Stimulated activated naive CD8-positive, alpha-beta T cell treated with anti-CD3 and anti-CD28 coated beads, Interleukin-15, Interleukin-2, amounts not matched to agents 100 ng/mL and 50 ng/mL, for 24 hours (primary cell): ENCODE measurements around the gene CDH23.

ENCODE experiments used
- H3K27ac Mint-ChIP-seq: one replicate; pipeline ENCODE4 v1.8.0; 2021; ENCODE audit warnings: mild to moderate bottlenecking, mixed read lengths
- H3K27me3 Mint-ChIP-seq: one replicate; pipeline ENCODE4 v1.8.0; 2021; ENCODE audit warnings: mixed read lengths
- H3K36me3 Mint-ChIP-seq: one replicate; pipeline ENCODE4 v1.8.0; 2021; ENCODE audit warnings: low read depth, mixed read lengths
- H3K4me1 Mint-ChIP-seq: one replicate; pipeline ENCODE4 v1.8.0; 2021; ENCODE audit warnings: low read depth, mixed read lengths
- H3K4me3 Mint-ChIP-seq: one replicate; pipeline ENCODE4 v1.8.0; 2021; ENCODE audit warnings: mild to moderate bottlenecking, mixed read lengths
- H3K9me3 Mint-ChIP-seq: one replicate; pipeline ENCODE4 v1.8.0; 2021; ENCODE audit warnings: mixed read lengths

CDH23 gene

GRCh38 chr10:71444284-71445054, 47.7 kb downstream of the CDH23 start:
- Mint-ChIP-seq H3K4me3 (no peak overlapping the region), H3K9me3 (no peaks in the 10 kb centered on the region), H3K36me3 (no peaks in the 10 kb centered on the region), H3K27ac (no peak overlapping the region), H3K4me1 (no peaks in the 10 kb centered on the region), H3K27me3 (no peaks in the 10 kb centered on the region)

DNA sequence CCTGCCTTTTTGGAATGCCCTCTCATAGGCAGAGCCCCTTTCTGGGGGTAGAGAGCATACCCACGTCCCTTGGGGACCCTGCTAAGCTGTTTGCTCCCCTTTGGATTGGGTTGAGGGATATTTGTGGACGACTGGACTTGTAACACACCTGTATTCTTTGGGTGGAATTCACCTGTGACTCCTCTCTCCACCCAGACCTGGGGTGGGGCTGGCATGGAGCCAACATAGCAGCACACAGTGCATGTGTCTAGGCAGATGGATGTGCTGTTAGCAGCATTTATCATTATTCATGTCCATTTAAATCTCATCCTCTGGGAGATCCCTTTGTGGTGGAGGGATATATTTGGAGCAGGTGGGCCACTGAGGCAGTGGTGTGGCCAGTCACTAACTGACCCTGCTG, 51.0 kb downstream of the CDH23 start:
- no peaks in the 10 kb centered on the region for H3K9me3 Mint-ChIP-seq
- no peak overlapping the region for H3K4me3 Mint-ChIP-seq
- H3K36me3 Mint-ChIP-seq, result no peaks in the 10 kb centered on the region
- H3K27me3 Mint-ChIP-seq, result no peaks in the 10 kb centered on the region
- no peaks in the 10 kb centered on the region for H3K4me1 Mint-ChIP-seq
- H3K27ac Mint-ChIP-seq, result no peak overlapping the region

DNA sequence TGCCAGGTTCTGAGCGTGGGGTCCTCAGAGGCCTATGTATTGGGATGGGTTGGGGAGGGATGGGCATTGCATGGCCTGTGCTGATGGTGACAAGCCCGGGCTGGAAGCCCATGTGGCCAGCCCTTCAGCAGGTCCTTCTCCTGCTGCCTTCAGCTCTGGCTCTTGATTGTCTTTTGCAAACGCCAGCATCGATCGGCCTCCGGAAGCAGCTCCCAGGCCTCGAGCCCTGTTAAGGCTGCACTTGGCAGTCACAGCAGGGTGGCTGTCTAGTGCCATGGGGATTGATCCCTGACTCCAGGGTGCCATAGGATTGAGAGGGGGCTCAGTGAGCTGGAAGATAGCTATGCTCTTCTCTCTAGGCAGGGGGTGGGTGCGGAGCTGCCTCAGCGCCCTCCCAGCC, 51.4 kb downstream of the CDH23 start:
- Mint-ChIP-seq H3K36me3 (no peaks in the 10 kb centered on the region), H3K4me3 (no peak overlapping the region), H3K27me3 (no peaks in the 10 kb centered on the region)

GRCh38 chr10:71449026-71449425, 52.3 kb downstream of the CDH23 start:
- Mint-ChIP-seq H3K4me1 (no peaks in the 10 kb centered on the region), H3K27me3 (no peaks in the 10 kb centered on the region), H3K9me3 (no peaks in the 10 kb centered on the region), H3K36me3 (no peaks in the 10 kb centered on the region), H3K27ac (no peak overlapping the region), H3K4me3 (no peak overlapping the region)

More for the DNA sequence above, 51.4 kb downstream of the CDH23 start:
- H3K9me3 Mint-ChIP-seq, result no peaks in the 10 kb centered on the region
- no peak overlapping the region for H3K27ac Mint-ChIP-seq
- no peaks in the 10 kb centered on the region for H3K4me1 Mint-ChIP-seq

- Mint-ChIP-seq H3K36me3 (no peaks in the 10 kb centered on the region), H3K4me3 (no peak overlapping the region), H3K9me3 (no peaks in the 10 kb centered on the region), H3K4me1 (no peaks in the 10 kb centered on the region), H3K27me3 (no peaks in the 10 kb centered on the region), H3K27ac (no peak overlapping the region)
Observed at GRCh38 chr10:71451754-71452153, 55.0 kb downstream of the CDH23 start.

DNA sequence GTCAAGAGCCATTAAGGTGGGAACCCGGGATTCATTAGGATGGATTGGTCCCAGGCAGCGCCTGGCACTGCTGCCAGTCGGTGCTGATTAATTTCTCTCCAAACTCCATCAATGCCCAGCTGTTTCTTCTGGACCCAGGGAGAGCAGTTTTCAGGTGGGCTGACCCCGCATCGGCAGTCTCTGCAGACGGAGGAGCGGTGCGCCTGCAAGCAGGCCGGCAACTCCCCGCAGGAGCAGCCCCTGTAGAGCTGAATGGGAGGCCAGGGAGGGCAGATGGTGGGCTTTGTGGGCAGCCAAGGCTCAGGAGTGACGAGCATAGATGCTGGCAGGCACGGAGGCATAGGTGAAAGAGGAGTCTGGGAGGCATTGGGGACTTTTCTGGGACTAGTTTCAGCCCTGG, 56.5 kb downstream of the CDH23 start:
- H3K4me1 Mint-ChIP-seq, result no peaks in the 10 kb centered on the region
- no peak overlapping the region for H3K27ac Mint-ChIP-seq
- no peak overlapping the region for H3K4me3 Mint-ChIP-seq
- no peaks in the 10 kb centered on the region for H3K36me3 Mint-ChIP-seq
- H3K9me3 Mint-ChIP-seq, result no peaks in the 10 kb centered on the region
- no peaks in the 10 kb centered on the region for H3K27me3 Mint-ChIP-seq

DNA sequence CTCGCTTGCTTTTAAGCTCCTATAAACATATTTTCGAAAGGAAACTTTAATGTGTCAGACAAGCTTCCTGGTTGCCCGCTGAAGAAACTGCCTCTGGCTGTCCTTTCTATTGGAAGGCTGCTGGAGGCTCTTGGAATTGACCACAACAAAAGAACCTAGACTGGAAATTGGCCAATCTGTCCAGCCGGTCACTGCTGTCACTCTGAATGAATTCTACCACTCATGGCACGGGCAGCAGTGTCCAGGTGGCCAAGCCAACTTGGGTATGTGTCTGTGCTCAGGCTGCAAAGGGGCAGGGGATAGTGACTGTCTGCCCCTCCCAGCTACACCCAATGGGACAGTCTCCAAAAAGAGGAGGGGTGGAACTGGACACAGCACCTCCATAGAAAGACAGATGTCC, 57.6 kb downstream of the CDH23 start:
- no peak overlapping the region for H3K4me3 Mint-ChIP-seq
- no peaks in the 10 kb centered on the region for H3K4me1 Mint-ChIP-seq
- H3K9me3 Mint-ChIP-seq, result no peaks in the 10 kb centered on the region
- H3K27me3 Mint-ChIP-seq, result no peaks in the 10 kb centered on the region
- no peaks in the 10 kb centered on the region for H3K36me3 Mint-ChIP-seq
- no peak overlapping the region for H3K27ac Mint-ChIP-seq

DNA sequence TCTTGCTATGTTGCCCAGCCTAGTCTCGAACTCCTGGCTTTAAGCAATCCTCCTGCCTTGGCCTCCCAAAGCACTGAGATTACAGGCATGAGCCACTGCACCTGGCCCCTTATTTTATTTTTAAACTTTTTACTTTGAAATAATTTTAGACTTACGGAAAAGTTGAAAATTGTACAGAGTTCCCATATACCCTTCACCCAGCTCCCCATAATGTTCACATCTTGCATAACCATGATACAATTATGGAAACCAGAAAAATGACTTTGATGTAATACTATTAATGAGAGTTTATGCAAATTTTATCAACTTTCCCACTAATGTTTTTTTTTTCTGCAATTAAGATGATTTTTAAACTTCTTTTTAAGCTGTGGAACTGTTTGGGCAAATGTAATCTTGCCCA, 58.3 kb downstream of the CDH23 start:
- Mint-ChIP-seq H3K27ac (no peak overlapping the region), H3K9me3 (no peaks in the 10 kb centered on the region), H3K4me3 (no peak overlapping the region), H3K27me3 (no peaks in the 10 kb centered on the region), H3K4me1 (no peaks in the 10 kb centered on the region), H3K36me3 (no peaks in the 10 kb centered on the region)

DNA sequence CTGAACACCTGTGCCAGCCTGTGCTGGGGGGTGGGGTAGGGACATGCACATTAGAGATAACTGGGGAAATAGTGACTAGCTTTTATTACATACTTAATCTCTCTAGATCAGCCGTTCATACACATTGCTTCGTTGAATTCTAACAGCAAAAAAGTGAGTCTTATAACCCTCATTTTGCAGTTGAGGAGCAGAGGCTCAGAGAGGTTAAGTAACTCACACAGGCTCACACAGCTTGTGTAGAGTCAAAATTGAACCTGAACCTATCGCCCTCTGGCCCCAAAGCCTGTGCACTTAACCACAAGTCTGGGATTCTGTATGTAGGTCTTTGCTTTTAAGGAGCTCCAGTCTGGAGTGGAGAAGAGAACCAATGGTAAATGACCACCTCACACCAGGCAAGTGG, 59.9 kb downstream of the CDH23 start:
- Mint-ChIP-seq H3K9me3 (no peaks in the 10 kb centered on the region), H3K4me3 (no peak overlapping the region), H3K27me3 (no peaks in the 10 kb centered on the region), H3K4me1 (no peaks in the 10 kb centered on the region), H3K27ac (no peak overlapping the region), H3K36me3 (no peaks in the 10 kb centered on the region)

GRCh38 chr10:71457908-71458307, 61.2 kb downstream of the CDH23 start:
- no peak overlapping the region for H3K4me3 Mint-ChIP-seq
- no peaks in the 10 kb centered on the region for H3K4me1 Mint-ChIP-seq
- H3K27ac Mint-ChIP-seq, result no peak overlapping the region
- H3K9me3 Mint-ChIP-seq, result no peaks in the 10 kb centered on the region
- no peaks in the 10 kb centered on the region for H3K27me3 Mint-ChIP-seq
- no peaks in the 10 kb centered on the region for H3K36me3 Mint-ChIP-seq

DNA sequence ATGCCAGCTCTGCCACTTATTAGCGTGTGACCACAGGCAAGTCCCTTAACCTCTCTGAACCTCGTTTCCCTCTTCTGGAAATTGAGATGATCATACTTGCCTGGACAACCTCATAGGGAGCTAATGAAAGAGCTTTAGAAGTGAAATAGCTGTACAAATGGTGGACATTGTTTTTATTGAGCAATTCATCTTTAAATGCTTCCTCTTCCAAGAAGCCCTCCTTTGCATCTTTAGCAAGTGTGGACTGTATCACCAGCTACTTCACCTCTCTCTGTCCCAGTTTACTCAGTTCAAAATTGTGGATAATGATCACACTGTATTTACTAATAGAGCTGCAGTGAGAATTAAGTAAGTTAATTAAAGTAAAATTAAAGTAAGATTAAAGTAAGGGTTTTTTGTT, 61.7 kb downstream of the CDH23 start:
- Mint-ChIP-seq H3K9me3 (no peaks in the 10 kb centered on the region), H3K4me3 (no peak overlapping the region), H3K27ac (no peak overlapping the region), H3K4me1 (no peaks in the 10 kb centered on the region), H3K36me3 (no peaks in the 10 kb centered on the region), H3K27me3 (no peaks in the 10 kb centered on the region)

GRCh38 chr10:71459513-71459912, 62.8 kb downstream of the CDH23 start:
- Mint-ChIP-seq H3K27ac (no peak overlapping the region), H3K27me3 (no peaks in the 10 kb centered on the region), H3K4me3 (no peak overlapping the region), H3K9me3 (no peaks in the 10 kb centered on the region), H3K36me3 (no peaks in the 10 kb centered on the region), H3K4me1 (no peaks in the 10 kb centered on the region)

- H3K36me3 Mint-ChIP-seq, result no peaks in the 10 kb centered on the region
Observed at GRCh38 chr10:71460615-71461014, 63.9 kb downstream of the CDH23 start.

DNA sequence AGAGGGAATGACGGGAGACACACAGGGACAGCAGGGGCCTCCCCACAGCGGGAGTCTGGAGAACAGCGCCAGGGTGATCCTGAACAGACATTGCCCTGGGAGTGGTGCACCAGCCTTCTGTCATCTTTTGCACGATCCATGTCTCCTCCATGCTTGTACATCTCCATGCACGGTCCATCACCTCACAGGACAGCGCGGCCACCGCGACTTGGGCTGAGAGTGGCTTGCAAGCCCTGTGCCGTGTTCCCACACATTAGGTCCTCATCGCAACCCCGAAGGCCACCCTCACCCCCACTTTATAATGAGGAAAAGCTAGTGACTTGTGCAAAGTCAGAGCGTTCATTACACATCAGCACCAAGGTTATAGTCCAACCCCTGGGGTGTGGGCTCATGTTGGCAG, 64.7 kb downstream of the CDH23 start:
- Mint-ChIP-seq H3K4me3 (no peak overlapping the region), H3K9me3 (no peaks in the 10 kb centered on the region), H3K27ac (no peak overlapping the region), H3K36me3 (no peaks in the 10 kb centered on the region), H3K27me3 (no peaks in the 10 kb centered on the region), H3K4me1 (no peaks in the 10 kb centered on the region)

More at GRCh38 chr10:71460615-71461014, 63.9 kb downstream of the CDH23 start:
- Mint-ChIP-seq H3K4me1 (no peaks in the 10 kb centered on the region), H3K9me3 (no peaks in the 10 kb centered on the region), H3K27ac (no peak overlapping the region), H3K4me3 (no peak overlapping the region), H3K27me3 (no peaks in the 10 kb centered on the region)

GRCh38 chr10:71462062-71462935, 65.6 kb downstream of the CDH23 start:
- H3K27me3 Mint-ChIP-seq, result no peaks in the 10 kb centered on the region
- no peaks in the 10 kb centered on the region for H3K4me1 Mint-ChIP-seq
- H3K4me3 Mint-ChIP-seq, result no peak overlapping the region
- no peak overlapping the region for H3K27ac Mint-ChIP-seq
- H3K9me3 Mint-ChIP-seq, result no peaks in the 10 kb centered on the region
- H3K36me3 Mint-ChIP-seq, result no peaks in the 10 kb centered on the region
